ENCODE data around the gene TRIM29. TPM values are rescaled to one million over a fixed set of nuclear protein-coding genes. Genes with fewer than 3 reads are reported as not detected.
"Not testable (repeated sequence)": the region's sequence is repeated elsewhere in the genome, so short reads cannot be mapped to it uniquely, and the experiment has no call there.

Gene TRIM29
- total RNA-seq, 1 experiment from 2014 or later: not detected

DNA sequence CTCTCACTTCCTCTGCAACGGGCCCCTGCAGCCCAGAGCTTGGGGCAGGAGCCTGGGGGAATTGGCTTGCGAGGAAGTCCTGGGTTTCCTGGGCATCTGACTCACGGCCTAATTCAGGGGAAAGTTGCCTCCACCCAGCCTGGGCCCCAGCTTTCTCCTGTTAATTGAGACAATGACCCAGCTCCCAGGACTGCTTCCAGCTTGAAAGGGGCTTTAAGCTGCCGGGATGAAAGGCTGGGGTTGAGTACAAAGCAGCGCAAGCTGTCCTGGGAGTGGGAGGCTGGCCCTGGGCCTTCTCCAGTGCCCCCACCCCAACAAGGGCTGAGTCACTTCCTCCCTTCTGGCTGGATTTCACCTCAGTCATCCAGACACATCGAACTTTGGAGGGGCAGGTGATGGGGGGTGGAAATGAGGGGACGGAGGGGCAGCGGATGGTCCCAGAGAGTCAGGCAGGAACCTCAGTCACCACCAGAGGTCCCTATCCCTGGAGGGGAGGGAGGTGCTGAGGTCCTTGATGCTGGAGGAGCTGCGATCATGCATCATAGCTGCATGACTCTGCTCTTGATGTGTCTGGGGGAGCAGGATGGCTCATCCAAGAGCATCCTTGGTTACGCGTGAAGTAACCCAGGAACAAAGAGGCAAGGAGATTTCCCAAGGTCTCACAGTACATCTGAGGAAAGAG, 42.8 kb upstream of the TRIM29 start:
- H3K23ac ChIP-seq (ENCODE audit: insufficient read length, low read depth, low read length): no peak overlapping the region
- H2AK5ac ChIP-seq (ENCODE audit: insufficient read length, low read length): no peak overlapping the region
- H3K79me1 ChIP-seq (ENCODE audit: insufficient read depth, low read depth, low read length, poor library complexity, severe bottlenecking): no peaks in the 10 kb centered on the region
- H2BK20ac ChIP-seq (ENCODE audit: low read depth, low read length, poor library complexity, severe bottlenecking): no peak overlapping the region
- no peak overlapping the region for H3K27ac ChIP-seq (ENCODE audit: insufficient read length, low read depth, low read length)
- peaks cover 10% of the 10 kb centered on the region for H3K27me3 ChIP-seq (ENCODE audit: insufficient read depth, low read length)
- no peak overlapping the region for H2BK15ac ChIP-seq (ENCODE audit: low read depth, low read length)
- no peaks in the 10 kb centered on the region for H3K36me3 Mint-ChIP-seq (ENCODE audit: insufficient read depth in 1 of 3, low read depth in 3 of 3)
- H3K4me1 Mint-ChIP-seq: peaks cover 16 to 35% of the 10 kb centered on the region in 2 experiments
- H2BK5ac ChIP-seq (ENCODE audit: insufficient read length, low read length): no peak overlapping the region
- peak; percentile 78 for DNase-seq
- no peak overlapping the region for H3K4me2 ChIP-seq (ENCODE audit: insufficient read depth, insufficient read length, low read length)
- TF ChIP-seq, protein P1, sequence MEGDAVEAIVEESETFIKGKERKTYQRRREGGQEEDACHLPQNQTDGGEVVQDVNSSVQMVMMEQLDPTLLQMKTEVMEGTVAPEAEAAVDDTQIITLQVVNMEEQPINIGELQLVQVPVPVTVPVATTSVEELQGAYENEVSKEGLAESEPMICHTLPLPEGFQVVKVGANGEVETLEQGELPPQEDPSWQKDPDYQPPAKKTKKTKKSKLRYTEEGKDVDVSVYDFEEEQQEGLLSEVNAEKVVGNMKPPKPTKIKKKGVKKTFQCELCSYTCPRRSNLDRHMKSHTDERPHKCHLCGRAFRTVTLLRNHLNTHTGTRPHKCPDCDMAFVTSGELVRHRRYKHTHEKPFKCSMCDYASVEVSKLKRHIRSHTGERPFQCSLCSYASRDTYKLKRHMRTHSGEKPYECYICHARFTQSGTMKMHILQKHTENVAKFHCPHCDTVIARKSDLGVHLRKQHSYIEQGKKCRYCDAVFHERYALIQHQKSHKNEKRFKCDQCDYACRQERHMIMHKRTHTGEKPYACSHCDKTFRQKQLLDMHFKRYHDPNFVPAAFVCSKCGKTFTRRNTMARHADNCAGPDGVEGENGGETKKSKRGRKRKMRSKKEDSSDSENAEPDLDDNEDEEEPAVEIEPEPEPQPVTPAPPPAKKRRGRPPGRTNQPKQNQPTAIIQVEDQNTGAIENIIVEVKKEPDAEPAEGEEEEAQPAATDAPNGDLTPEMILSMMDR (conservative IDR thresholded peaks at IDR 0.05): peak; percentile 51
- H3K4me3 Mint-ChIP-seq: peak overlapping the region in 1 of 2 experiments; percentile 30; a peak in 1 of 5 replicates
- H3K56ac ChIP-seq (ENCODE audit: insufficient read length, low read depth, low read length): no peak overlapping the region
- H3K9me3 ChIP-seq (ENCODE audit: control insufficient read depth, low read depth, low read length): no peaks in the 10 kb centered on the region
- no peak overlapping the region for H3K4ac ChIP-seq (ENCODE audit: low read depth, low read length)
- no peak overlapping the region for H2BK12ac ChIP-seq (ENCODE audit: insufficient read length, low read depth, low read length)
- WGBS (ENCODE audit: extremely low coverage, insufficient read length, low lambda C conversion rate): no CpG with 5 or more reads among the region's 11 CpGs
- no peaks in the 10 kb centered on the region; the same call in 1 of the 2 replicates for H3K4me1 ChIP-seq (ENCODE audit: insufficient read depth, low read length)
- no peaks in the 10 kb centered on the region for H4K20me1 ChIP-seq (ENCODE audit: control insufficient read depth, insufficient read depth, insufficient read length)
- no peak overlapping the region for H3K14ac ChIP-seq (ENCODE audit: insufficient read depth, low read length)
- H2BK120ac ChIP-seq (ENCODE audit: low read depth, low read length, poor library complexity, severe bottlenecking): no peak overlapping the region
- no peak overlapping the region for H2AFZ ChIP-seq (ENCODE audit: low read length)
- no peak overlapping the region for H3K9ac ChIP-seq (ENCODE audit: extremely low read depth, insufficient read length, low read length)
- H3K23me2 ChIP-seq (ENCODE audit: insufficient read length, low read depth, low read length, poor library complexity, severe bottlenecking): no peaks in the 10 kb centered on the region
- H3T11ph ChIP-seq (ENCODE audit: low read length): no peak overlapping the region
- H3K9me3 Mint-ChIP-seq: no peaks in the 10 kb centered on the region; a peak in 1 of 5 replicates
- H3K27ac Mint-ChIP-seq: peak overlapping the region in 1 of 3 experiments; percentile 75; a peak in 1 of 7 replicates
- no peak overlapping the region for H4K91ac ChIP-seq (ENCODE audit: insufficient read length, low read depth, low read length)
- H4K5ac ChIP-seq (ENCODE audit: insufficient read length, low read depth, low read length): no peak overlapping the region
- H3K27me3 Mint-ChIP-seq (ENCODE audit: low read depth): peaks cover 100% of the 10 kb centered on the region
- no peak overlapping the region for H3K18ac ChIP-seq (ENCODE audit: insufficient read length, low read depth, low read length)
- no peaks in the 10 kb centered on the region for H3K79me2 ChIP-seq (ENCODE audit: insufficient read depth, low read length)
- H4K8ac ChIP-seq (replicated peaks; ENCODE audit: insufficient read length, low read depth, low read length): no peak overlapping the region

- H3K56ac ChIP-seq (ENCODE audit: insufficient read length, low read depth, low read length); H3T11ph ChIP-seq (ENCODE audit: low read length); H3K79me1 ChIP-seq (ENCODE audit: insufficient read depth, low read depth, low read length, poor library complexity, severe bottlenecking); H3K27ac Mint-ChIP-seq; H3K9me3 Mint-ChIP-seq; H3K36me3 Mint-ChIP-seq (ENCODE audit: insufficient read depth in 1 of 3, low read depth in 3 of 3); H3K14ac ChIP-seq (ENCODE audit: insufficient read depth, low read length); H3K4me3 Mint-ChIP-seq; DNase-seq; H2BK15ac ChIP-seq (ENCODE audit: low read depth, low read length); H3K4ac ChIP-seq (ENCODE audit: low read depth, low read length); H4K20me1 ChIP-seq (ENCODE audit: control insufficient read depth, insufficient read depth, insufficient read length); H3K79me2 ChIP-seq (ENCODE audit: insufficient read depth, low read length); H3K4me1 ChIP-seq (ENCODE audit: insufficient read depth, low read length); H4K8ac ChIP-seq (replicated peaks; ENCODE audit: insufficient read length, low read depth, low read length); H3K27ac ChIP-seq (ENCODE audit: insufficient read length, low read depth, low read length); H2BK5ac ChIP-seq (ENCODE audit: insufficient read length, low read length); H3K18ac ChIP-seq (ENCODE audit: insufficient read length, low read depth, low read length); H4K91ac ChIP-seq (ENCODE audit: insufficient read length, low read depth, low read length); H3K4me2 ChIP-seq (ENCODE audit: insufficient read depth, insufficient read length, low read length); H2BK20ac ChIP-seq (ENCODE audit: low read depth, low read length, poor library complexity, severe bottlenecking); H3K23ac ChIP-seq (ENCODE audit: insufficient read length, low read depth, low read length); H2AK5ac ChIP-seq (ENCODE audit: insufficient read length, low read length); H2AFZ ChIP-seq (ENCODE audit: low read length); H2BK12ac ChIP-seq (ENCODE audit: insufficient read length, low read depth, low read length); H4K5ac ChIP-seq (ENCODE audit: insufficient read length, low read depth, low read length); H3K9ac ChIP-seq (ENCODE audit: extremely low read depth, insufficient read length, low read length); H2BK120ac ChIP-seq (ENCODE audit: low read depth, low read length, poor library complexity, severe bottlenecking); H3K23me2 ChIP-seq (ENCODE audit: insufficient read length, low read depth, low read length, poor library complexity, severe bottlenecking); H3K9me3 ChIP-seq (ENCODE audit: control insufficient read depth, low read depth, low read length): not testable (repeated sequence)
- H3K27me3 Mint-ChIP-seq (ENCODE audit: low read depth): peaks cover 100% of the 10 kb centered on the region
- H3K4me1 Mint-ChIP-seq: peaks cover 18 to 29% of the 10 kb centered on the region in 2 experiments
- H3K27me3 ChIP-seq (ENCODE audit: insufficient read depth, low read length): peaks cover 10% of the 10 kb centered on the region
- WGBS (ENCODE audit: extremely low coverage, insufficient read length, low lambda C conversion rate): no CpG with 5 or more reads among the region's 6 CpGs
Observed at GRCh38 chr11:120180063-120180462, 42.1 kb upstream of the TRIM29 start.

Measured in H9 (cell line).